ENCODE data around the gene NKD1.

- TF ChIP-seq CTCF (IDR thresholded peaks at IDR 0.05), result no peak
- TF ChIP-seq EP300 (IDR thresholded peaks at IDR 0.05), result no peak
- TF ChIP-seq POLR2A (IDR thresholded peaks at IDR 0.05), result no peak
Measured at GRCh38 chr16:50542703-50543102, 5.5 kb upstream of the NKD1 start.
